Body of pancreas (tissue), 4 donors: ENCODE results near the gene KLHDC9.

Experiments used
- CTCF ChIP-seq, 7 experiments: fragments of 450-650 bp in 4 of 7; fragments of 200-600 bp in 3 of 7; sonication (generic) in 3 of 7; IDR thresholded peaks; one replicate each; pipeline ENCODE4 v1.5.1; 2016 to 2019; ENCODE audit warnings: antibody characterized with exemption in 7 of 7
- POLR2A ChIP-seq, 3 donors: fragments of 450-650 bp; IDR thresholded peaks; one replicate each; pipeline ENCODE4 v1.6.1; 2016; ENCODE audit warnings: antibody characterized with exemption in 3 of 3, mild to moderate bottlenecking in 2 of 3

- TF ChIP-seq CTCF (IDR thresholded peaks at IDR 0.05) (no peak), POLR2A (IDR thresholded peaks at IDR 0.05) (no peak)
These were observed 20.7 kb upstream of the KLHDC9 start for GRCh38 chr1:161077426-161077825.
